ENCODE results near the gene LTB4R.

- TF ChIP-seq POLR2A (IDR thresholded peaks at IDR 0.05; ENCODE audit: low read length): no peak
- no peak for TF ChIP-seq GATA1 (IDR thresholded peaks at IDR 0.05; ENCODE audit: low read depth, low read length)
These were observed 31.8 kb upstream of the LTB4R start for GRCh38 chr14:24279301-24280186.
